ENCODE results near the gene CXCL8. TPM values are rescaled to one million over a fixed set of nuclear protein-coding genes. Genes with fewer than 3 reads are reported as not detected.
A peak's percentile ranks its signal among the peaks of the same experiment; 100 is the strongest.

The CXCL8 gene
- total and polyA plus RNA-seq, 8 donors, result 0.37 to 43.2 (median 2.9) TPM

- TF ChIP-seq, protein P1, sequence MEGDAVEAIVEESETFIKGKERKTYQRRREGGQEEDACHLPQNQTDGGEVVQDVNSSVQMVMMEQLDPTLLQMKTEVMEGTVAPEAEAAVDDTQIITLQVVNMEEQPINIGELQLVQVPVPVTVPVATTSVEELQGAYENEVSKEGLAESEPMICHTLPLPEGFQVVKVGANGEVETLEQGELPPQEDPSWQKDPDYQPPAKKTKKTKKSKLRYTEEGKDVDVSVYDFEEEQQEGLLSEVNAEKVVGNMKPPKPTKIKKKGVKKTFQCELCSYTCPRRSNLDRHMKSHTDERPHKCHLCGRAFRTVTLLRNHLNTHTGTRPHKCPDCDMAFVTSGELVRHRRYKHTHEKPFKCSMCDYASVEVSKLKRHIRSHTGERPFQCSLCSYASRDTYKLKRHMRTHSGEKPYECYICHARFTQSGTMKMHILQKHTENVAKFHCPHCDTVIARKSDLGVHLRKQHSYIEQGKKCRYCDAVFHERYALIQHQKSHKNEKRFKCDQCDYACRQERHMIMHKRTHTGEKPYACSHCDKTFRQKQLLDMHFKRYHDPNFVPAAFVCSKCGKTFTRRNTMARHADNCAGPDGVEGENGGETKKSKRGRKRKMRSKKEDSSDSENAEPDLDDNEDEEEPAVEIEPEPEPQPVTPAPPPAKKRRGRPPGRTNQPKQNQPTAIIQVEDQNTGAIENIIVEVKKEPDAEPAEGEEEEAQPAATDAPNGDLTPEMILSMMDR (IDR thresholded peaks at IDR 0.05), result no peak
- no peaks in the 10 kb centered on the region for H3K36me3 ChIP-seq
- H3K9me3 ChIP-seq, result no peaks in the 10 kb centered on the region
- WGBS, 2 donors, result 76 to 79% methylated on average over 3 of the region's 3 CpGs
- no peak for DNase-seq
- no peaks in the 10 kb centered on the region for H3K4me1 ChIP-seq
- no peaks in the 10 kb centered on the region for H3K27me3 ChIP-seq
- FAIRE-seq, result peak; percentile 5
- no peak overlapping the region for H3K27ac ChIP-seq
- ATAC-seq, result no peak
- no peak overlapping the region for H3K4me3 ChIP-seq
- intact Hi-C loops (cut with DNase I), result no loop called here
Measured at GRCh38 chr4:73752424-73752823, 12.1 kb downstream of the CXCL8 start.

- H3K4me1 ChIP-seq, result no peaks in the 10 kb centered on the region
Measured at GRCh38 chr4:73753215-73753614, 12.8 kb downstream of the CXCL8 start.

DNA sequence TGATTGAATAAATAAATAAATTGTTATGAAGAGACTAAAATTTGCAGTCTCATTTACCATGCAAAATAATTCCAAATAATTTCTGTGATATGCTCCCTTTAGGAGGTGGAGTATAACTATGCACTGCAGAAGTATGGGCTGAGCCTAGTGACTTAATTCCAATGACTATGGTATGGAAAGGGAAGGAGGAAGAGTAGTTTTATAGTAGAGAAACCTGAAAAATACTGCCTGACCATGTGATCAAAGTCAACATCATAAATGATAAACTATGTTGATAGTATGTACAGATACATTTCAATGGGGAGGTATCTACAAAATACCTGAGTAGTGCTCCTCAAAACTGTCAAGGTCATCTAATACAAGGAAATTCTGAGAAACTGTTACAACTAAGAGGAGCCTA, 14.6 kb downstream of the CXCL8 start:
- Histone ChIP-seq H3K27me3 (no peaks in the 10 kb centered on the region), H3K4me1 (no peaks in the 10 kb centered on the region), H3K36me3 (no peaks in the 10 kb centered on the region), H3K9me3 (no peaks in the 10 kb centered on the region), H3K27ac (no peak overlapping the region), H3K4me3 (no peak overlapping the region)
- no peak for DNase-seq
- FAIRE-seq, result no peak
- no peak for ATAC-seq
- TF ChIP-seq, protein P1 (IDR thresholded peaks at IDR 0.05), result no peak
- intact Hi-C loops (cut with DNase I), result no loop called here

More at GRCh38 chr4:73753215-73753614, 12.8 kb downstream of the CXCL8 start:
- H3K27me3 ChIP-seq, result no peaks in the 10 kb centered on the region
- TF ChIP-seq, protein P1 (IDR thresholded peaks at IDR 0.05), result no peak
- intact Hi-C loops (cut with DNase I), result no loop called here
- no peak overlapping the region for H3K27ac ChIP-seq
- FAIRE-seq, result no peak
- no peak overlapping the region for H3K4me3 ChIP-seq
- 90 to 94% methylated on average over 1 of the region's 1 CpG for WGBS, 2 donors
- no peak for DNase-seq
- ATAC-seq, result no peak
- H3K9me3 ChIP-seq, result no peaks in the 10 kb centered on the region
- no peaks in the 10 kb centered on the region for H3K36me3 ChIP-seq

DNA sequence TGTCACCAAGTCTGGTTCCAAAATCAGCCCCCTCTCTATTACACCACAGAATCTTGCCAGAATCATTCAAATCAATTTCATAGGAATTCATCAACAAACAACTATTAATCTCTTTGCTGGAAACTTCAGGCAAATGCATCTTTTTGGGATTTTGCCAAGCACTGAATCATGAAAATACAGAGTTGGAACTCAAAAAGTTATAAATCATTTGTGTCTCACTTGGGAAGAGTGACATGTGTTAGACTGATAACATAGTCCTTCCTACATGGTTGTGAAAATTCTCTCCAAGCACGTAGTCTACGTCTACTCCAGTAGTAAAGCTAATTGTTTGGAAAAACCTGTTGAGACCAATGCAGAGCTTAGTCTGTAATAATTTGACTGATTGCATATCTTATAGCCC, 19.0 kb downstream of the CXCL8 start:
- Histone ChIP-seq H3K27ac (no peak overlapping the region), H3K9me3 (no peaks in the 10 kb centered on the region), H3K4me1 (no peaks in the 10 kb centered on the region), H3K27me3 (no peaks in the 10 kb centered on the region), H3K4me3 (no peak overlapping the region), H3K36me3 (no peaks in the 10 kb centered on the region)
- FAIRE-seq (no peak), DNase-seq (no peak), ATAC-seq (peak in 1 of 4 donors; percentile 11)
- intact Hi-C loops (cut with DNase I), result no loop called here
- 24 to 31% methylated on average over 2 of the region's 2 CpGs for WGBS, 2 donors
- TF ChIP-seq, protein P1 (IDR thresholded peaks at IDR 0.05), result no peak

- ATAC-seq (no peak), FAIRE-seq (no peak), DNase-seq (no peak)
- intact Hi-C loops (cut with DNase I), result no loop called here
- TF ChIP-seq, protein P1 (IDR thresholded peaks at IDR 0.05), result no peak
- no peaks in the 10 kb centered on the region for H3K4me1 ChIP-seq
- no peak overlapping the region for H3K27ac ChIP-seq
- no peak overlapping the region for H3K4me3 ChIP-seq
- H3K9me3 ChIP-seq, result no peaks in the 10 kb centered on the region
- H3K36me3 ChIP-seq, result no peaks in the 10 kb centered on the region
- WGBS, 2 donors, result 70 to 80% methylated on average over 1 of the region's 1 CpG
- H3K27me3 ChIP-seq, result no peaks in the 10 kb centered on the region
Measured at GRCh38 chr4:73761856-73762255, 21.5 kb downstream of the CXCL8 start.

Measured in pancreas (tissue), 10 donors.